SU-DHL-6 (cell line): ENCODE results near the gene EEFSEC.

Source experiments
- H2AFZ ChIP-seq: fragments of 200-600 bp; sonication (generic); 2 replicates; pipeline ENCODE4 v1.6.1; 2014; ENCODE audit warnings: low read depth, mild to moderate bottlenecking, moderate library complexity, mixed read lengths, antibody characterized with exemption, low read length; ENCODE audit not compliant: severe bottlenecking
- H3F3A ChIP-seq: fragments of 200-600 bp; shearing (Covaris generic); 2 replicates; pipeline ENCODE4 v1.6.0; 2016; ENCODE audit warnings: antibody characterized with exemption, mild to moderate bottlenecking; ENCODE audit not compliant: insufficient read depth
- H3K27ac ChIP-seq: fragments of 200-600 bp; sonication (generic); 2 replicates; pipeline ENCODE4 v1.5.1; 2016; ENCODE audit warnings: low read depth, mild to moderate bottlenecking, low read length, moderate library complexity, mixed read lengths
- H3K27me3 ChIP-seq: fragments of 200-600 bp; sonication (generic), shearing (Covaris generic); 2 replicates; pipeline ENCODE4 v1.6.0; 2014; ENCODE audit warnings: mild to moderate bottlenecking, low read length
- H3K36me3 ChIP-seq: fragments of 200-600 bp; sonication (generic); 2 replicates; pipeline ENCODE4 v1.6.1; 2014; ENCODE audit warnings: mild to moderate bottlenecking, low read length, mixed read lengths
- H3K4me2 ChIP-seq: fragments of 300-600, 200-600 bp; shearing (Covaris generic), sonication (generic); 2 replicates; pipeline ENCODE4 v1.6.0; 2014; ENCODE audit warnings: low read length, low read depth, mild to moderate bottlenecking; ENCODE audit not compliant: poor library complexity, severe bottlenecking
- H3K4me3 ChIP-seq: fragments of 200-600 bp; sonication (generic); 2 replicates; pipeline ENCODE4 v1.5.1; 2014; ENCODE audit warnings: antibody characterized with exemption, low read length, mild to moderate bottlenecking, mixed read lengths; ENCODE audit not compliant: insufficient read depth, poor library complexity, severe bottlenecking
- H3K79me2 ChIP-seq: fragments of 200-600 bp; sonication (generic); 2 replicates; pipeline ENCODE4 v1.6.1; 2014; ENCODE audit warnings: mild to moderate bottlenecking, low read length, moderate library complexity; ENCODE audit not compliant: insufficient read depth
- H3K9ac ChIP-seq: fragments of 200-600 bp; sonication (generic); 2 replicates; pipeline ENCODE4 v1.7.0; 2014; ENCODE audit warnings: mild to moderate bottlenecking, low read length
- H3K9me2 ChIP-seq: fragments of 200-600 bp; sonication (generic); replicated peaks from 2 replicates; pipeline ENCODE4 v1.6.1; 2014; ENCODE audit warnings: low read length; ENCODE audit not compliant: insufficient read depth
- H3K9me3 ChIP-seq: fragments of 200-600 bp; sonication (generic); 2 replicates; pipeline ENCODE4 v1.6.1; 2014; ENCODE audit warnings: low read length, mixed read lengths; ENCODE audit not compliant: insufficient read depth
- H4K20me1 ChIP-seq: fragments of 200-600 bp; sonication (generic); 2 replicates; pipeline ENCODE4 v1.6.1; 2014; ENCODE audit warnings: low read depth, mild to moderate bottlenecking, antibody characterized with exemption, low read length, moderate library complexity, mixed read lengths
- EZH2phosphoT487 ChIP-seq: fragments of 200-600 bp; sonication (generic), shearing (Covaris generic); conservative IDR thresholded peaks from 2 replicates; pipeline ENCODE4 v1.6.1; 2018; ENCODE audit warnings: mild to moderate bottlenecking, antibody characterized with exemption, low read length, moderate library complexity, mixed read lengths
- TF ChIP-seq, protein P1 (sequence below): fragments of 200-600 bp; sonication (generic); IDR thresholded peaks from one replicate; pipeline ENCODE4 v1.5.1; 2017; ENCODE audit warnings: antibody characterized with exemption, mild to moderate bottlenecking, low read length, moderate library complexity; ENCODE audit not compliant: insufficient read depth, poor library complexity, severe bottlenecking

EEFSEC gene

DNA sequence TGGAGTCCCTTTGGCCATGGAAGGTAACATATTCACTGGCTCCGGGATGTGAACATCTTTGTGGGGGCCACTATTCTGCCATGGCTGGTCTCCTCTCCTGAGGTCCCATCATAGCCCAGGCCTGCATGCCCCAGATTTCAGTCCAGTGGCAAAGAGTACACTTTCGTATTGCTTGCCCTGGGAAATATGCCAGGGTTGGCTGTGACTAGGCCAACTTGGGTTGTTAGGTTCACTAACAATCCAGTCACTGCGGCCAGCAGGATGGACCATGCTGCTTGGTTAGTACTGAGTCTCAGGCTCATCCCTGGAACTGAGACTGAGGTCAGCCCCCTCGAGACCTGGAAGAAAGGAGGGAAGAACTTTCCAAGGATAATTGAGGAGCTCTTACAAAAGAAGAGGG, 9.8 kb upstream of the EEFSEC start:
- H2AFZ ChIP-seq, result no peak overlapping the region
- H3K9ac ChIP-seq, result no peak overlapping the region
- H3K9me2 ChIP-seq, result no peaks in the 10 kb centered on the region
- no peaks in the 10 kb centered on the region for H3K27me3 ChIP-seq
- H3F3A ChIP-seq, result no peaks in the 10 kb centered on the region
- H3K9me3 ChIP-seq, result no peaks in the 10 kb centered on the region
- H3K4me3 ChIP-seq, result no peak overlapping the region
- H3K27ac ChIP-seq, result no peak overlapping the region
- no peaks in the 10 kb centered on the region for H4K20me1 ChIP-seq
- no peak for TF ChIP-seq EZH2phosphoT487
- TF ChIP-seq, protein P1, sequence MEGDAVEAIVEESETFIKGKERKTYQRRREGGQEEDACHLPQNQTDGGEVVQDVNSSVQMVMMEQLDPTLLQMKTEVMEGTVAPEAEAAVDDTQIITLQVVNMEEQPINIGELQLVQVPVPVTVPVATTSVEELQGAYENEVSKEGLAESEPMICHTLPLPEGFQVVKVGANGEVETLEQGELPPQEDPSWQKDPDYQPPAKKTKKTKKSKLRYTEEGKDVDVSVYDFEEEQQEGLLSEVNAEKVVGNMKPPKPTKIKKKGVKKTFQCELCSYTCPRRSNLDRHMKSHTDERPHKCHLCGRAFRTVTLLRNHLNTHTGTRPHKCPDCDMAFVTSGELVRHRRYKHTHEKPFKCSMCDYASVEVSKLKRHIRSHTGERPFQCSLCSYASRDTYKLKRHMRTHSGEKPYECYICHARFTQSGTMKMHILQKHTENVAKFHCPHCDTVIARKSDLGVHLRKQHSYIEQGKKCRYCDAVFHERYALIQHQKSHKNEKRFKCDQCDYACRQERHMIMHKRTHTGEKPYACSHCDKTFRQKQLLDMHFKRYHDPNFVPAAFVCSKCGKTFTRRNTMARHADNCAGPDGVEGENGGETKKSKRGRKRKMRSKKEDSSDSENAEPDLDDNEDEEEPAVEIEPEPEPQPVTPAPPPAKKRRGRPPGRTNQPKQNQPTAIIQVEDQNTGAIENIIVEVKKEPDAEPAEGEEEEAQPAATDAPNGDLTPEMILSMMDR, result no peak
- H3K79me2 ChIP-seq, result no peaks in the 10 kb centered on the region
- H3K4me2 ChIP-seq, result no peak overlapping the region
- H3K36me3 ChIP-seq, result no peaks in the 10 kb centered on the region

GRCh38 chr3:128144512-128145187, 8.6 kb upstream of the EEFSEC start:
- no peaks in the 10 kb centered on the region for H4K20me1 ChIP-seq
- no peak overlapping the region for H3K27ac ChIP-seq
- TF ChIP-seq EZH2phosphoT487, result no peak
- TF ChIP-seq, protein P1, result no peak
- H3K79me2 ChIP-seq, result no peaks in the 10 kb centered on the region
- H3K9me3 ChIP-seq, result no peaks in the 10 kb centered on the region
- H3K27me3 ChIP-seq, result no peaks in the 10 kb centered on the region
- H3K4me2 ChIP-seq, result no peak overlapping the region
- H2AFZ ChIP-seq, result no peak overlapping the region
- H3K36me3 ChIP-seq, result no peaks in the 10 kb centered on the region
- H3K4me3 ChIP-seq, result no peak overlapping the region
- H3K9me2 ChIP-seq, result no peaks in the 10 kb centered on the region
- H3F3A ChIP-seq, result no peaks in the 10 kb centered on the region
- H3K9ac ChIP-seq, result no peak overlapping the region

DNA sequence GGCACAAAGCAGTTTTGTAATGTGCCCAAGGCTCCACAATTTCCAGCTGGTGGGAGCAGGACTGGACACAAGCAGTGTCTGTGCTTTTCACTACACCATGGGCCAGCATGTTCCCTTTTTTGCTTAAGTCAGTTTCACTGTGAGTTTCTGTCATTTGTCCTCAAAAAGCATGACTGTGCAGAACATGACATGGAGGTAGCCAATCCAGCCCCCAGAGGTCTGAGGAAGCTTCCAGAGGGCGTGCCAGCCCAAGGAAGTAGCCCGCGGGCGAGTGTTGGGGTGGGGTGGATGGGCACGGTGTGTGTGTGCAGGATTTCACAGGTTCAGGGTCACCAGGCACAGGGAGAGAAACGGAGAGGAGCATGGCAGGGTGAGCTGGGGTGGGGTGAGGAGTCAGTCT, 8.0 kb upstream of the EEFSEC start:
- Histone ChIP-seq H3K79me2 (no peaks in the 10 kb centered on the region), H3K9me3 (no peaks in the 10 kb centered on the region), H3K9ac (no peak overlapping the region), H4K20me1 (no peaks in the 10 kb centered on the region), H3F3A (no peaks in the 10 kb centered on the region), H3K36me3 (no peaks in the 10 kb centered on the region), H2AFZ (no peak overlapping the region), H3K27me3 (no peaks in the 10 kb centered on the region), H3K27ac (no peak overlapping the region), H3K4me3 (no peak overlapping the region), H3K4me2 (no peak overlapping the region), H3K9me2 (no peaks in the 10 kb centered on the region)
- TF ChIP-seq, protein P1, result no peak
- TF ChIP-seq EZH2phosphoT487, result no peak
